Fibroblast of skin of left quadriceps (primary cell): ENCODE data around the gene BAHCC1.

Source experiments
- DNase-seq, 2 experiments: peaks; one replicate each; pipeline ENCODE4 v3.0.0-alpha.2; 2013; ENCODE audit warnings: low read depth in 2 of 2

BAHCC1 gene

GRCh38 chr17:81443269-81443668 is 48.0 kb downstream of the BAHCC1 start:
- no peak for DNase-seq

GRCh38 chr17:81444610-81445339 is 49.5 kb downstream of the BAHCC1 start:
- no peak for DNase-seq

GRCh38 chr17:81445642-81446503 is 50.6 kb downstream of the BAHCC1 start:
- DNase-seq: no peak

- no peak for DNase-seq
These were observed 52.2 kb downstream of the BAHCC1 start for GRCh38 chr17:81447331-81447933.

- DNase-seq: no peak
These were observed 53.2 kb downstream of the BAHCC1 start for GRCh38 chr17:81448442-81448841.

GRCh38 chr17:81448950-81449349 is 53.7 kb downstream of the BAHCC1 start:
- no peak for DNase-seq

GRCh38 chr17:81449351-81449750 is 54.1 kb downstream of the BAHCC1 start:
- no peak for DNase-seq

- DNase-seq: no peak
These were observed 56.6 kb downstream of the BAHCC1 start for GRCh38 chr17:81451823-81452222.

- no peak for DNase-seq
These were observed 57.3 kb downstream of the BAHCC1 start for GRCh38 chr17:81452551-81452950.

GRCh38 chr17:81453076-81453475 is 57.8 kb downstream of the BAHCC1 start:
- DNase-seq: no peak

- no peak for DNase-seq
These were observed 58.5 kb downstream of the BAHCC1 start for GRCh38 chr17:81453712-81454111.

- no peak for DNase-seq
These were observed 59.2 kb downstream of the BAHCC1 start for GRCh38 chr17:81454473-81454872.

- DNase-seq: no peak
These were observed 60.1 kb downstream of the BAHCC1 start for GRCh38 chr17:81455387-81455786.

- DNase-seq: no peak
These were observed 60.8 kb downstream of the BAHCC1 start for GRCh38 chr17:81456091-81456490.

- DNase-seq: no peak
These were observed 61.5 kb downstream of the BAHCC1 start for GRCh38 chr17:81456798-81457197.

- no peak for DNase-seq
These were observed 62.1 kb downstream of the BAHCC1 start for GRCh38 chr17:81457401-81457800.

GRCh38 chr17:81457917-81458555 is 62.8 kb downstream of the BAHCC1 start:
- no peak for DNase-seq

- DNase-seq: no peak
These were observed 63.4 kb downstream of the BAHCC1 start for GRCh38 chr17:81458628-81459027.

- no peak for DNase-seq
These were observed 64.0 kb downstream of the BAHCC1 start for GRCh38 chr17:81459224-81459623.

GRCh38 chr17:81459864-81460263 is 64.6 kb downstream of the BAHCC1 start:
- no peak for DNase-seq

GRCh38 chr17:81460856-81461460 is 65.7 kb downstream of the BAHCC1 start:
- DNase-seq: no peak
